ENCODE results near the gene SRSF9. TPM values are rescaled to one million over a fixed set of nuclear protein-coding genes. Genes with fewer than 3 reads are reported as not detected.

Gene SRSF9
- total and polyA plus RNA-seq, 2 of the 13 experiments (the other 11 are each of a cell fraction or from before 2014, with no cell fraction given) = 125 to 144 TPM

GRCh38 chr12:120515496-120515895 lies 45.9 kb upstream of the SRSF9 start:
- ChIA-PET CTCF (ENCODE audit: low intra/inter-chr PET ratio, low total read pairs) (no interaction called here), POLR2A (no interaction called here)
- no peak overlapping the region for H2AFZ ChIP-seq (ENCODE audit: low read length)
- WGBS (ENCODE audit: low lambda C conversion rate) = 100% methylated on average over 2 of the region's 2 CpGs
- no TSS peak for BruUV-seq (replicated peaks)
- in situ Hi-C loops (cut with HindIII; ENCODE audit: extremely low pct_ligation_motif_present, low pct_unique_long_range_greater_than_20kb) = no loop called here
- intact Hi-C loops (cut with micrococcal nuclease; ENCODE audit: unreplicated experiment) = no loop called here
- peaks cover 1 to 16% of the 10 kb centered on the region in 2 experiments; a peak in 4 of 5 replicates for H3K36me3 ChIP-seq (replicated peaks in 1 of 2; ENCODE audit: control insufficient read depth in 1 of 2, insufficient read depth in 2 of 2, low read length in 2 of 2)
- H3K4me1 ChIP-seq (ENCODE audit: insufficient read depth, low read length) = no peaks in the 10 kb centered on the region
- no peak overlapping the region for H3K9ac ChIP-seq (ENCODE audit: insufficient read depth, low read depth, low read length)
- H3K27ac ChIP-seq (ENCODE audit: extremely low read length, insufficient read depth, low read length) = no peak overlapping the region
- no peaks in the 10 kb centered on the region for H4K20me1 ChIP-seq (ENCODE audit: insufficient read depth, low read length)
- no peak overlapping the region for H3K4me2 ChIP-seq (ENCODE audit: low read depth, low read length)
- no peak overlapping the region for H3K4me3 ChIP-seq (replicated peaks in 1 of 3; ENCODE audit: insufficient read depth in 1 of 3, low read depth in 2 of 3, low read length in 3 of 3)
- DNase-seq (ENCODE audit: low spot score) (no peak), FAIRE-seq (no peak), ATAC-seq (no peak)
- no peak for TF ChIP-seq HNRNPL (IDR thresholded peaks at IDR 0.05; ENCODE audit: low read depth, low read length)
- TF ChIP-seq PRPF4 (IDR thresholded peaks at IDR 0.05; ENCODE audit: low read depth, low read length, poor library complexity, severe bottlenecking) = no peak
- no peak for TF ChIP-seq ZNF639 (CRISPR knock-in tag; conservative IDR thresholded peaks at IDR 0.05)
- no peak for TF ChIP-seq ATAD3A (CRISPR knock-in tag; IDR thresholded peaks at IDR 0.05)
- no peak for TF ChIP-seq ZNF652 (CRISPR knock-in tag; IDR thresholded peaks at IDR 0.05; ENCODE audit: borderline replicate concordance, low read depth)
- TF ChIP-seq SRY (CRISPR knock-in tag; IDR thresholded peaks at IDR 0.05) = no peak
- TF ChIP-seq RNF2 (conservative IDR thresholded peaks at IDR 0.05; ENCODE audit: low read depth) = no peak
- TF ChIP-seq KLF6 (CRISPR knock-in tag; IDR thresholded peaks at IDR 0.05) = no peak
- H3K79me2 ChIP-seq (ENCODE audit: insufficient read depth, low read length) = no peaks in the 10 kb centered on the region
- no peaks in the 10 kb centered on the region for H3K27me3 ChIP-seq (ENCODE audit: control insufficient read depth in 1 of 2, insufficient read depth in 2 of 2, low read length in 2 of 2)
- no peaks in the 10 kb centered on the region for H3K9me3 ChIP-seq (ENCODE audit: low read length)

- Histone ChIP-seq H3K4me1 (ENCODE audit: insufficient read depth, low read length) (no peaks in the 10 kb centered on the region), H3K4me2 (ENCODE audit: low read depth, low read length) (no peak overlapping the region), H3K27me3 (ENCODE audit: control insufficient read depth in 1 of 2, insufficient read depth in 2 of 2, low read length in 2 of 2) (no peaks in the 10 kb centered on the region), H4K20me1 (ENCODE audit: insufficient read depth, low read length) (no peaks in the 10 kb centered on the region), H3K9me3 (ENCODE audit: low read length) (no peaks in the 10 kb centered on the region), H3K9ac (ENCODE audit: insufficient read depth, low read depth, low read length) (no peak overlapping the region), H3K27ac (ENCODE audit: extremely low read length, insufficient read depth, low read length) (no peak overlapping the region), H3K79me2 (ENCODE audit: insufficient read depth, low read length) (no peaks in the 10 kb centered on the region), H3K4me3 (replicated peaks in 1 of 3; ENCODE audit: insufficient read depth in 1 of 3, low read depth in 2 of 3, low read length in 3 of 3) (no peak overlapping the region), H3K36me3 (replicated peaks in 1 of 2; ENCODE audit: control insufficient read depth in 1 of 2, insufficient read depth in 2 of 2, low read length in 2 of 2) (peaks cover 1 to 22% of the 10 kb centered on the region in 2 experiments; a peak in 4 of 5 replicates), H2AFZ (ENCODE audit: low read length) (no peak overlapping the region)
- in situ Hi-C loops (cut with HindIII; ENCODE audit: extremely low pct_ligation_motif_present, low pct_unique_long_range_greater_than_20kb) = no loop called here
- BruUV-seq (replicated peaks) = no TSS peak
- FAIRE-seq (no peak), DNase-seq (ENCODE audit: low spot score) (no peak), ATAC-seq (no peak)
- intact Hi-C loops (cut with micrococcal nuclease; ENCODE audit: unreplicated experiment) = no loop called here
- ChIA-PET POLR2A (interaction anchor here (0.7 kb wide), 2 partner anchors 68 to 456 kb away, joined by 3 to 4 read pairs; no protein-coding TSS in a partner anchor), CTCF (ENCODE audit: low intra/inter-chr PET ratio, low total read pairs) (no interaction called here)
- WGBS (ENCODE audit: low lambda C conversion rate) = 95% methylated on average over 7 of the region's 7 CpGs
- no peak for TF ChIP-seq SOX13 (IDR thresholded peaks at IDR 0.05)
- TF ChIP-seq SOX13 (CRISPR knock-in tag; conservative IDR thresholded peaks at IDR 0.05 in 1 of 2, IDR thresholded peaks at IDR 0.05 in 1 of 2) = no peak
- TF ChIP-seq SRY (CRISPR knock-in tag; IDR thresholded peaks at IDR 0.05) = no peak
- no peak for TF ChIP-seq GATA4 (IDR thresholded peaks at IDR 0.05; ENCODE audit: borderline replicate concordance, low read depth)
- no peak for TF ChIP-seq ZFP90 (CRISPR knock-in tag; IDR thresholded peaks at IDR 0.05; ENCODE audit: borderline replicate concordance)
- TF ChIP-seq ZNF260 (CRISPR knock-in tag; IDR thresholded peaks at IDR 0.05; ENCODE audit: borderline replicate concordance, low read depth) = no peak
- TF ChIP-seq ZNF451 (CRISPR knock-in tag; IDR thresholded peaks at IDR 0.05) = no peak
- no peak for TF ChIP-seq FOXO1 (CRISPR knock-in tag; IDR thresholded peaks at IDR 0.05)
- TF ChIP-seq NCOA5 (CRISPR knock-in tag; IDR thresholded peaks at IDR 0.05) = no peak
- no peak for TF ChIP-seq POLR2G (IDR thresholded peaks at IDR 0.05; ENCODE audit: low read depth, low read length)
- TF ChIP-seq SMYD3 (CRISPR knock-in tag; IDR thresholded peaks at IDR 0.05) = no peak
- TF ChIP-seq GATAD1 (CRISPR knock-in tag; IDR thresholded peaks at IDR 0.05) = no peak
- TF ChIP-seq SRF (IDR thresholded peaks at IDR 0.05; ENCODE audit: low read depth, low read length) = no peak
These were observed 44.5 kb upstream of the SRSF9 start for GRCh38 chr12:120514002-120514401.

All from HepG2 (cell line).